Right atrium auricular region (tissue), 2 donors: Measurements from ENCODE around the gene CD6. TPM values are rescaled to one million over a fixed set of nuclear protein-coding genes. Genes with fewer than 3 reads are reported as not detected.

Experiments used
- DNase-seq: peaks from one replicate; pipeline ENCODE4 v3.0.0-alpha.2; 2019; ENCODE audit warnings: low spot score
- H3K27ac ChIP-seq, 2 donors: fragments of 200-600 bp; sonication (generic); 1 replicate in 1 of 2; 2 replicates in 1 of 2; pipeline ENCODE4 v1.5.1; 2016 to 2019
- H3K27me3 ChIP-seq, 2 donors: fragments of 200-600 bp; sonication (generic); one replicate each; pipeline versions ENCODE4 v1.5.1 to v1.6.0; 2017 to 2019
- H3K36me3 ChIP-seq: fragments of 200-600 bp; sonication (generic); one replicate; pipeline ENCODE4 v1.5.1; 2016
- H3K4me1 ChIP-seq, 2 donors: fragments of 200-600 bp; sonication (generic); one replicate each; pipeline versions ENCODE4 v1.5.1 to v1.6.0; 2017 to 2019
- H3K4me3 ChIP-seq, 2 donors: fragments of 200-600 bp; sonication (generic); 1 replicate in 1 of 2; 2 replicates in 1 of 2; pipeline ENCODE4 v1.5.1; 2017 to 2019; ENCODE audit warnings: mild to moderate bottlenecking in 1 of 2, moderate library complexity in 1 of 2
- H3K9me3 ChIP-seq, 2 donors: fragments of 200-600 bp; sonication (generic); one replicate each; pipeline ENCODE4 v1.5.1; 2019
- total RNA-seq, 2 donors: library from RNA; depleted of rRNA; stranded (reverse); fragments of >200 nt; gene quantifications; one replicate each; pipeline ENCODE4 v1.1.0, GENCODE V29; 2016
- TF ChIP-seq, protein P1 (sequence below), 2 donors: fragments of 200-600 bp; sonication (generic); IDR thresholded peaks; one replicate each; pipeline ENCODE4 v1.5.1; 2019; ENCODE audit warnings: antibody characterized with exemption in 2 of 2

The CD6 gene
- total RNA-seq, 2 donors from 2014 or later = 0.48 to 0.79 TPM

DNA sequence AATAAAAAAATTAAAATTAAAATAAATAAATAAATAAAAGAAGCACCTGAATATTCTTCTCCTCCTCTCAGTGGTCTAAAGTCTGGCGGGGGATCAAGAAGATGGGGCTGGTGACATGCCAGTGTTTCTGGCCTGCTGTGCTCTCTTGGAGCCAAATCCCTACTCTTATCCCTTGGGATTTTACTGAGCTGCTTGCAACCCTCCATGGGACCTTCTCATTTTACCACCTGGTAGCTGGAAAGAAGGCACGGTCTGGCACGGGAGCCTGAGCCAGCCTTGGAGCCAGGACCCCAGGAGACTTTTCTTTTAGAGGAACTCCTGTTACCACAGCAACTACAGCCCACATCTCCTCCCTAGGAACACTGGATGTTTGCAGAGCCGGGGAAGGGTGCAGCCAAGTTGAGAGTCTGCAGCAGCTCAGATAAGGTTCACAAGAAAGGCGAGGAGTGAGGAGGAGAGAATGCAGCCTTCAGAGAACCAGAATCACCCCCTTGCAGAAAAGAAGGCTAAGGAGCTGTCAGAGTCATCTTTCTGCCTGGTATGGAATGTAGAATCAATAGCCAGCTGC is 21.4 kb downstream of the CD6 start:
- Histone ChIP-seq H3K36me3 (no peaks in the 10 kb centered on the region), H3K27me3 (no peaks in the 10 kb centered on the region), H3K4me3 (no peak overlapping the region), H3K9me3 (no peaks in the 10 kb centered on the region), H3K27ac (no peak overlapping the region), H3K4me1 (peaks cover 0 to 15% of the 10 kb centered on the region in 2 donors)
- DNase-seq = no peak
- TF ChIP-seq, protein P1, sequence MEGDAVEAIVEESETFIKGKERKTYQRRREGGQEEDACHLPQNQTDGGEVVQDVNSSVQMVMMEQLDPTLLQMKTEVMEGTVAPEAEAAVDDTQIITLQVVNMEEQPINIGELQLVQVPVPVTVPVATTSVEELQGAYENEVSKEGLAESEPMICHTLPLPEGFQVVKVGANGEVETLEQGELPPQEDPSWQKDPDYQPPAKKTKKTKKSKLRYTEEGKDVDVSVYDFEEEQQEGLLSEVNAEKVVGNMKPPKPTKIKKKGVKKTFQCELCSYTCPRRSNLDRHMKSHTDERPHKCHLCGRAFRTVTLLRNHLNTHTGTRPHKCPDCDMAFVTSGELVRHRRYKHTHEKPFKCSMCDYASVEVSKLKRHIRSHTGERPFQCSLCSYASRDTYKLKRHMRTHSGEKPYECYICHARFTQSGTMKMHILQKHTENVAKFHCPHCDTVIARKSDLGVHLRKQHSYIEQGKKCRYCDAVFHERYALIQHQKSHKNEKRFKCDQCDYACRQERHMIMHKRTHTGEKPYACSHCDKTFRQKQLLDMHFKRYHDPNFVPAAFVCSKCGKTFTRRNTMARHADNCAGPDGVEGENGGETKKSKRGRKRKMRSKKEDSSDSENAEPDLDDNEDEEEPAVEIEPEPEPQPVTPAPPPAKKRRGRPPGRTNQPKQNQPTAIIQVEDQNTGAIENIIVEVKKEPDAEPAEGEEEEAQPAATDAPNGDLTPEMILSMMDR (IDR thresholded peaks at IDR 0.05) = no peak

DNA sequence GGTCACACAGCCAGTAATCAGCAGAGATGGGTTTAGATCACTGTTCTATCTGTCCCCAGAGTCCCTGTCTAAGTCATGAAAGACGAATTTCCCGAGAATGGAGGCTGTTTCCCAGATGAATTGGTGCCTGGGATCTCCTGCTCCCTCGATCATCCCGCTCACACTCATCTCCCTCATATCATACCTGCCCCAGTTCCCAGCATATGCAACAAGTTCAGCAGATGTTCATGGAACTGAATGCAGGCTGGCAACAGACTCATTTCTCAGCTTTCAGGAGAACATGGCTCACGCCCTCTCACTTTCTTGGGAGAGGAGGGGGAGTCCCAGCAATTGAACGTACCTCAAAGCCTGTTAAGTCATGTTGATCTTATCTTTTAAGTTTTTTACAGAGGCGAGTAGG is 22.1 kb downstream of the CD6 start:
- TF ChIP-seq, protein P1 (IDR thresholded peaks at IDR 0.05) = no peak
- Histone ChIP-seq H3K4me1 (peaks cover 0 to 15% of the 10 kb centered on the region in 2 donors), H3K27ac (no peak overlapping the region), H3K27me3 (no peaks in the 10 kb centered on the region), H3K36me3 (no peaks in the 10 kb centered on the region), H3K4me3 (no peak overlapping the region), H3K9me3 (no peaks in the 10 kb centered on the region)
- DNase-seq = no peak

DNA sequence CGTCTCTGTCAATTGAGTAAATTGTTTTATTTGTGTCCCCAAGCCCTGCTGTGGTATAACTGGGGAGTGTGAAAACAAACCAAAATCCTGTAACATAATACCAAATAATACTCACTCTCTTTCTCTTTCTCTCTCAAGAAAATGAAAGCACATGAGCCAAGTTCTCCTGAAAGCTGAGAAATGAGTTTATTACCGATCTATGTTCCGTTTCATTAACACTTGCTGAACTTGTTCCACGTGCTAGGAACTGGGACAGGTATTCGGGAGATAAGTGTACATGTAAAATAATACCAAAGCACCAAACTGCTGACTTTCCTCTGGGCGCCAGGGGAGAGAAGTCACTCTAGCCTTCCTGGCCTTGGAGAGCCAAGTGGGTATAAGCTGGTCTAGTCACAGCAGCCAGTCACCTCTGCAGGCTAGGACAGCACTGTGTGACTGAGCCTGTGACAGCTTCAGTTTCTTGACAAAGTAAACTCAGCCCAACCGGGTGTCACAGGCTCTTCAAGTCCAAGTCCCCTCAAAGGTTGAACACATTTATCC is 23.1 kb downstream of the CD6 start:
- Histone ChIP-seq H3K9me3 (no peaks in the 10 kb centered on the region), H3K27ac (no peak overlapping the region), H3K36me3 (no peaks in the 10 kb centered on the region), H3K4me1 (peaks cover 0 to 15% of the 10 kb centered on the region in 2 donors), H3K4me3 (no peak overlapping the region), H3K27me3 (no peaks in the 10 kb centered on the region)
- DNase-seq = no peak
- TF ChIP-seq, protein P1 (IDR thresholded peaks at IDR 0.05) = no peak

DNA sequence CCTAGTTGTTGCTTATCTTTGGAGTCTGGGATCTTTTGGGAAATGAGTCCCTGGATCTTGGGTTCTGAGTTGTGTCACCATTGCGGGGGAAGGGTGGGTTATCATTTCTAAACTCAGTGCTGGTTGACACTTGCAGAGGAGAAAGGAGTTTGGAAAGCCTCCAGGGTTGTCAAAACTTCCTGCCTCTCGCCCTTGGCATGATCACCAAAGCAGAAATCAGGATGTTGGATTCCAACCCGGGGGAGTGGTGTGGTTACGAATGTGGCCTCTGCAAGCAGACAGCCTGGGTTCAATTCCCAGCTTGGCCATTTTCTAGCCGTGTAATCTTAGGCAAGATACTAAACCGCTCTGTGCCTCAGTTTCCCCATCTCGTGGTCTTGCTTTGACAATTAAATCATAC is 24.3 kb downstream of the CD6 start:
- H3K9me3 ChIP-seq = no peaks in the 10 kb centered on the region
- TF ChIP-seq, protein P1 (IDR thresholded peaks at IDR 0.05) = no peak
- peak; percentile 60 for DNase-seq
- no peak overlapping the region for H3K4me3 ChIP-seq
- peaks cover 0 to 15% of the 10 kb centered on the region in 2 donors for H3K4me1 ChIP-seq
- H3K36me3 ChIP-seq = no peaks in the 10 kb centered on the region
- H3K27ac ChIP-seq = no peak overlapping the region
- H3K27me3 ChIP-seq = no peaks in the 10 kb centered on the region

DNA sequence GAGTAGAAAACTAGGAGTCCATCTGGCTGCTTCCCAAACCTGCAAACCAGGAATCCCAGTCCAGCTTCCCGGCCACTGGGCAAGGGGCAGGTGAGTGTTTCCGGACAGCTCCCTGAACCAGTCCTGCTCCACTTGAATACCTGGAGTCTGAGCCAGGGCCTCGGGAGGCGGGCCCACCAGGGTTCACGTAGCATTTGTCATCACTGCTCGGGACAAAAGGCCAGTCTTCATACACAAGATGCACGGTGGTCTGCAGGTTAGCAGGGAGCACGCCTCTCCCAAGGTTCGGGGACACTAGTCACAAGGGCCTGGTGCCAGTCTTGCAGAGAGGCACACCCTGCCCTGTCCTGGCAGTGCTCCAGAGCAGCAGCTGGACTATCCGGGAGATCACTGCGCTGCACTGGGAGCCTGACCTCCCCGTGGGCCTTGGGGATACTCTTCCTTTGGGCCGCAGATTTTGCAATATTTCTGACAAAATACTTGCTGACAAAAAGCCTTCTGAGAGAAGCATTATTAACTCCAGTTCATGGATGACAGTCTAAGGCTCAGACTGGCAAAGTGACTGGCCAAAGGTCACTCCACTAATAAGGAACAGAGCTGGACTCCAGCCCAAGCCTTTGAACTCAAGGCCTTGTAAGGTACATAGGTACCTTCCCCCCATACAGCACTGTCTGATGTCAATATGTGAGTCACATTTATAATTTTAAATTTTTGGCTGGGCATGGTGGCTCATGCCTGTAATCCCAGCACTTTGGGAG is 25.1 kb downstream of the CD6 start:
- DNase-seq = no peak
- Histone ChIP-seq H3K9me3 (no peaks in the 10 kb centered on the region), H3K4me1 (peaks cover 0 to 15% of the 10 kb centered on the region in 2 donors), H3K4me3 (no peak overlapping the region), H3K36me3 (no peaks in the 10 kb centered on the region), H3K27ac (no peak overlapping the region), H3K27me3 (no peaks in the 10 kb centered on the region)
- TF ChIP-seq, protein P1 (IDR thresholded peaks at IDR 0.05) = no peak
